ENCODE data around the gene SRP9.

Gene SRP9

GRCh38 chr1:225838793-225839192, 61.2 kb downstream of the SRP9 start:
- no peak for DNase-seq (ENCODE audit: low read depth, low spot score)
